ENCODE data around the gene ISOC2.

Gene ISOC2

GRCh38 chr19:55443824-55444480 is 17.5 kb downstream of the ISOC2 start:
- no peak for TF ChIP-seq CTCF (IDR thresholded peaks at IDR 0.05; ENCODE audit: control insufficient read depth, insufficient read depth, low read depth, low read length, missing control alignments)
- no peak for DNase-seq (ENCODE audit: low read depth)
- H3K4me3 ChIP-seq (ENCODE audit: control insufficient read depth, low read depth, low read length) = no peak overlapping the region

GRCh38 chr19:55443045-55443823 is 18.2 kb downstream of the ISOC2 start, which contains the start of gene SHISA7:
SHISA7 (minus strand) TSS chr19:55443300; CDS start chr19:55442863, 437 bp downstream.
- TF ChIP-seq CTCF (IDR thresholded peaks at IDR 0.05; ENCODE audit: control insufficient read depth, insufficient read depth, low read depth, low read length, missing control alignments) = no peak
- H3K4me3 ChIP-seq (ENCODE audit: control insufficient read depth, low read depth, low read length) = no peak within 1 kb of the TSS
- no peak for DNase-seq (ENCODE audit: low read depth)

- H3K4me3 ChIP-seq (ENCODE audit: control insufficient read depth, low read depth, low read length) = no peak overlapping the region
- no peak for TF ChIP-seq CTCF (IDR thresholded peaks at IDR 0.05; ENCODE audit: control insufficient read depth, insufficient read depth, low read depth, low read length, missing control alignments)
- DNase-seq (ENCODE audit: low read depth) = no peak
These were observed 19.0 kb downstream of the ISOC2 start for GRCh38 chr19:55442372-55442961.

GRCh38 chr19:55441692-55442321 is 19.6 kb downstream of the ISOC2 start:
- TF ChIP-seq CTCF (IDR thresholded peaks at IDR 0.05; ENCODE audit: control insufficient read depth, insufficient read depth, low read depth, low read length, missing control alignments) = no peak
- DNase-seq (ENCODE audit: low read depth) = no peak

GRCh38 chr19:55441319-55441691 is 20.1 kb downstream of the ISOC2 start:
- DNase-seq (ENCODE audit: low read depth) = no peak
- no peak for TF ChIP-seq CTCF (IDR thresholded peaks at IDR 0.05; ENCODE audit: control insufficient read depth, insufficient read depth, low read depth, low read length, missing control alignments)
- no peak overlapping the region for H3K4me3 ChIP-seq (ENCODE audit: control insufficient read depth, low read depth, low read length)

More at GRCh38 chr19:55441692-55442321, 19.6 kb downstream of the ISOC2 start:
- no peak overlapping the region for H3K4me3 ChIP-seq (ENCODE audit: control insufficient read depth, low read depth, low read length)

GRCh38 chr19:55440411-55441105 is 20.9 kb downstream of the ISOC2 start:
- no peak for TF ChIP-seq CTCF (IDR thresholded peaks at IDR 0.05; ENCODE audit: control insufficient read depth, insufficient read depth, low read depth, low read length, missing control alignments)

More at GRCh38 chr19:55440411-55441105, 20.9 kb downstream of the ISOC2 start:
- H3K4me3 ChIP-seq (ENCODE audit: control insufficient read depth, low read depth, low read length) = no peak overlapping the region
- no peak for DNase-seq (ENCODE audit: low read depth)
